NCI-H510A (cell line): Measurements from ENCODE around the gene LITAFD.
"Not testable (repeated sequence)": the region's sequence is repeated elsewhere in the genome, so short reads cannot be mapped to it uniquely, and the experiment has no call there.

Source experiments
- DNase-seq: peaks from one replicate; lab custom pipeline; 2025; lab: John Stamatoyannopoulos, UW

Gene LITAFD

DNA sequence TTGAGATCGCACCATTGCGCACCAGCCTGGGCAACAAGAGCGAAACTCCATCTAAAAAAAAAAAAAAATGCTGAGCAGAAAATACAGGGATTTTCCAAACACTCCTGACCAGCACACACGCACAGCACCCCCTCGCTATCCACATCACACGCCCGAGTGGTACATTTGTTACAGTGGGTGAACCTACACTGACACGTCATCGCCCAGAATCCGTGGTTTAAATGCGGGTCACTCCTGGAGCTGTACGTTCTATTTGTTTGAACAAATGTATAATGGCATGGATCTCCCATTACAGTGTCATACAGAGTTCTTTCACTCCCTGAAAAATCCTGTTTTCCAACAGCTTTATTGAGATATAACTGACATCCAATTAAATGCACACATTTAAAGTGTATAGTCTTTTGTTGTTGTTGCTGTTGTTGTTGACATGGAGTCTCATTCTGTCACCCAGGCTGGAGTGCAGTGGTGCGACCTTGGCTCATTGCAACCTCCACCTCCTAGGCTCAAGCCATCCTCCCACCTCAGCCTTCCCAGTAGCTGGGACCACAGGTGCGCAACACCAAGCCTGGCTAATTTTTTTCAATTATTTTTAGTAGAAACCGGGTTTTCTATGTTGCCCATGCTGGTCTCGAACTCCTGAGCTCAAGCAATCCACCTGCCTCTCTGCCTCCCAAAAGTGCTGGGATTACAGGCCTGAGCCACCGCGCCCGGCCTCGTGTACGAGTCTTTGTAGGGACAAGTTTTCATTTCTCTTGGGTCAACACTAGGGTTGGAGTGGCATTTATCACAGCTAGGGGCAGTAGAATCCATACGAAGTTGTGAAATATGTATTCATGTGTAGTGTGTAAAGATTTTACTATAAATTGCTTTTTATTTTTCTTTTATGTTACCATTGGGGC lies 8.9 kb upstream of the LITAFD start:
- DNase-seq = no peak

DNA sequence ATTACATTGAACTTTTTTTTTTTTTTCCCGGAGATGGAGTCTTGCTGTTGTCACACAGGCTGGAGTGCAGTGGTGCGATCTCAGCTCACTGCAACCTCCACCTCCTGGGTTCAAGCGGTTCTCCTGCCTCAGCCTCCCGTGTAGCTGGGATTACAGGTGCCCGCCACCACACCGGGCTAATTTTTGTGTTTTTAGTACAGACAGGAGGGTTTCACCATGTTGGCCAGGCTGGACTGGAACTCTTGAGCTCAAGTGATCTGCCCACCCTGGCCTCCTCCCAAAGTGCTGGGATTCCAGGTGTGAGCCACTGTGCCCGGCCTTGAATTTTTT lies 8.3 kb upstream of the LITAFD start:
- not testable (repeated sequence) for DNase-seq

DNA sequence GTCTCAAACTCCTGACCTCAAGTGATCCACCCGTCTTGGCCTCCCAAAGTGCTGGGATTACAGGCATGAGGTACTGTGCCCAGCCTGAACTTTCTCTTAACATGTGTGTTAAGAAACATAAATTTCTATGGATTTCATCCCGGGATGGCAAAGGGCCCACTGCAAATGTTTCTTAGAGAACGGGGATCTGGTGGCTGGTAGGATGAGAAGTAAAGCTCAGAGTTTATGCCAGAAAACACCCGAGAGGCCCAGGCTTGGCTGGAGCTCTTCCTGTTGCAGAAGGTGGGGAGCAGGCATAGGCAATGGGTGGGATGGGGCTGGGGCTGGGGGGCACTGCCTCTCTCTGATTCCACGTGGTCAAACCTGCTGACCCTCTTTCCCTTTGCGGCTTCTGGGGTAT lies 7.8 kb upstream of the LITAFD start:
- DNase-seq = no peak

DNA sequence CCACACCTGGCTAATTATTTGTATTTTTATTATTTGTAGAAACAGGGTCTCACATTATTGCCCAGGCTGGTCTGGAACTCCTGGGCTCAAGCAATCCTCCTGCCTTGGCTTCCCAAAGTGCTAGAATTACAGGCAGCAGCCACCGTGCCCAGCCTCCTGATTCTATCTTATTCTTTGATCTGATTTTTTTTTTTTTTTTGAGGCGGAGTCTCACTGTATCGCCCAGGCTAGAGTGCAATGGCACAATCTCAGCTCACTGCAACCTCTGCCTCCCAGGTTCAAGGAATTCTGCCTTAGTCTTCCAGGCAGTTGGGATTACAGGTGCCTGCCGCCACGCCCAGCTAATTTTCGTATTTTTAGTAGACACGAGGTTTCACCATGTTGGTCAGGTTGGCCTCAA lies 6.8 kb upstream of the LITAFD start:
- DNase-seq = not testable (repeated sequence)

DNA sequence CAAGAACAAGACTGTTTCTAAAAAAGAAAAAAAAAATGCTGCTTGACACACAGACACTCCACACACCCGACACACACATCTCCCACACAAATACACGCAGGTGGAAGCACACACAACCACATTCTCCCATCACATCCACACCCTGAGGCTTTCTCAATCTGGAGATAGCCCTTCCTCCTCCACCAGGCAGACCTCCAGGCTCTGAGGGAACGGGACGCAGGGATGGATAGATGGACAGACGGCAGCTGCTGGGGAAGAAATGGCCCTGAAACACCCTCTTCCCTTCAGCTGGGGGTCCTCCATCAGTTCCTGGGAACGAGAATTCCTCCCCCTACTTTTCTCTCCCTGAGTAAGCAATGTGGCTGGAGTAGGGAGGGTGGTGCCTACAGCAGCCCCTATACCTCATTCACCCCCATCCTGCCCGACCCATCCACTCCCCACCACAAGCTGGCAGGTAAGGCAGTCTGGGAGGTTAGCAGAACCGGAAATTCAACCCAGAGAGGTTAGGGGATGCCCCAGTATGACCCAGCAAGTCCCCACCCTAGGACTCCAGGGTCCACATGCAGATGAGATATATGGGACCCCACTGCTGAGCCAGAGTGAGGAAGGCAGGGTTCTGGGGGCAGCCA lies 4.1 kb upstream of the LITAFD start:
- DNase-seq = no peak

DNA sequence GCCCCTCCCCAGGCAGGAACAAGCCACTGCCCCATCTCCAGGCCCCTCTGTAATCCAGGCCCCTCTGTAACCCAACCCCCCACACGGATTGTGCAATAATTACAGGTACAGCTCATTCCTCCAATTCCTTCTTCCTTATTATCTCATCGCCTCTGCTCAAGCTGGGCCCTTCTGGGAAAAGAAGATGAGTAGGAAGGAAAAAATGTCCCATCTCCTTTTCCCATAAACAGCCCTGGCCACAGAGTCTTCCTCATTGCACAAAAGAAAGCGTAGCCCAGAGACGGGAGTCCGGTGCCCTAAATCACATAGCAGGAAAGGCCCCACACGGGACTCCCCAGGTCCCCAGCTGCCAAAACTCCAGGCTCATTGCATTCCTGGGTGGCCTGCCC lies 3.6 kb upstream of the LITAFD start:
- DNase-seq = no peak

DNA sequence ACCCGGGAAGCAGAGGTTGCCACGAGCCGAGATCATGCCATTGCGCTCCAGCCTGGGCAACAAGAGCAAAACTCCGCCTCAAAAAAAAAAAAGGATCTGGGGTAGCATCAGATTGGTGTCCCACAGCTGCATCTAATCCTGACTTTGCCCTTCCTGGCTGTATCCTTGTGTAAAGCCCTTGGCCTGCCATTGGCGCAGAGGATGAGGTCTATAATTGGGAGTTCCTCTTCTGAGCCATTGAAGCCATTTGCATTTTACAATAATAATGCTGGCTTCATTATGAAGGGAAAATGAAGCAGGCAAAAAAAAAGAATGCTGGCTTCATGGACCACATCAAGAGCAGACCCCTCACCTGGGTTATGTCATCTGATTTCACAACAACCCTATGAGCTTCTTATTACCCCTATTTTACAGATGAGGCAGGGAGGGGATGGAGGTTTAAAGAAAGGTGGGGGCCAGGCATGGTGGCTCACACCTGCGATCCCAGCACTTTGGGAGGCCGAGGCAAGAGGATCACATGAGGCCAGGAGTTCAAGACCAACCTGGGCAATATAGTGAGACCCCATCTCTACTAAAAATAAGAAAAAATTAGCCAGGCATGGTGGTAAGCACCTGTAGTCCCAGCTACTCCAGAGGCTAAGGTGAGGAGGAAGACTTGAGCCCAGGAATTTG lies 1.2 kb upstream of the LITAFD start:
- DNase-seq = no peak

DNA sequence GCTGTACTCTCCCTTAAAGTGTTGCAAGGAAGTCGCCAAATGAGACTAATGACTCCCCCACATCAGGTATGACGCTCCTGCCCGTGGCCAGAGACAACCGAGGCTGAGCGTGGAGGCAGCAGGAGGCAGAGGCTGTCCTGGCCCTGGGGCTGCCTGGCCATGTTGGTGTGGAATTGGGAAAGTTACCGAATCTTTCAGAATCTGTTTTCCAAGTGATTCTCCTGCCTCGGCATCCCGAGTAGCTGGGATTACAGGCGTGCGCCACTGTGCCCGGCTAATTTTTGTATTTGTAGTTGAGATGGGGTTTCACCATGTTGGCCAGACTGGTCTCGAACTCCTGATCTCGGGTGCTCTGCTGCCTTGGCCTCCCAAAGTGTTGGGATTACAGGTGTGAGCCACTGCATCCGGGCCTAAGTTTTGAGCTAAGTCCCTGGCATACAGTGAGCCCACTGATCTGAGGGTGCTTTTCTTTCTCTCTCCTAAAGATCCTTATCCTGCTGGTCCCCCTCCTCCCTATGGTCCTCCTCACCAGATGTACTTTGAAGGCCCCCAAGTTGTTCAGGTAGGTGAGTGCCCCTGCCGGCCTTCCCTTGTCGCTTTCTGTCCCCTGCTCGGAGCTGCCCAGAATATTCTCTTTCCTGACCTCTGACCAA lies 700 bp downstream of the LITAFD start:
- DNase-seq = no peak

DNA sequence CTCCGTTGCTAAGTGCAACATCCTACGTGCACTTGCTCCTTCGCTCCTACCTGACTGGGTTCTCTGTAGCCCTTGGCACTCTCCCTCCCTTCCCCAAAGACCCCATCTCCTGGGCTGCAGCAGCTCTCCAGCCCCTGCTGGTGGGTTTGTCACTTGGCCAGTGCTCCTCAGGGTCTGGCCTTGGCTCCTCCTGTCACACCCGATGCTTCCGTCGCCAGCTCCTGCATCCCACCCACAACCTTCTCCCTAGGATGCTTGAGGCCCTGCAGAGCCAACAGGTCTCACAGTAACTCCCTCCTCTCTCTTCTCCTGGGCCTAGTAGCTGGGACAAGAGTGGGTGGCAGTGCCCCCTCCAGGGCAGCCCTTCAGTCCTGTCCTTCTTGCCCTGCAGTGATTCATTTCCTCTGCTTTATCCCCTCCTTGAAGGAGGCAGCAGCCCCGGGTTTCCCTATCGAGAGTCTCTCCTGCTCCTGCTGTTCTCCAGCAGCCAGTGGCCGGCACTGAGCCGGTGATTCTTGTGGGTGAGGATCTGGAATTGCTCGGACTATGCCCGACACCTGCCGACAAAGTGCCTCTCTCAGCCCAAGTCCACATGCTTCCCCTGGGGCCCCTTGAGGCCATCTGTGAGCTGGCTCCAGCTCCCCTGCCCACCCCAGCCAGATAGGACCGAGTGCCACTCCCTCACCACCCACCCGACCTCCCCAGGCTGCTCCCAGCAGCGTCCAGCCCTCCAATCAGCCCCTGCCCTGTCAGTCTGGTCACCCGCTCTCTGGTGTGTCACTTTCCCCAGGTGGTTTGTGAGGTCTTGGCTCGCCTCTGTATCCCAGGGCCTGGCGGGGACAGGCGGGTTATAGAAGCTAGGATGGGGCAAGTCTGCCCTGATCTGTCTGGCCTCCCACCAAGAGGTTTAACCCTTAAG lies 3.8 kb downstream of the LITAFD start:
- DNase-seq = no peak

DNA sequence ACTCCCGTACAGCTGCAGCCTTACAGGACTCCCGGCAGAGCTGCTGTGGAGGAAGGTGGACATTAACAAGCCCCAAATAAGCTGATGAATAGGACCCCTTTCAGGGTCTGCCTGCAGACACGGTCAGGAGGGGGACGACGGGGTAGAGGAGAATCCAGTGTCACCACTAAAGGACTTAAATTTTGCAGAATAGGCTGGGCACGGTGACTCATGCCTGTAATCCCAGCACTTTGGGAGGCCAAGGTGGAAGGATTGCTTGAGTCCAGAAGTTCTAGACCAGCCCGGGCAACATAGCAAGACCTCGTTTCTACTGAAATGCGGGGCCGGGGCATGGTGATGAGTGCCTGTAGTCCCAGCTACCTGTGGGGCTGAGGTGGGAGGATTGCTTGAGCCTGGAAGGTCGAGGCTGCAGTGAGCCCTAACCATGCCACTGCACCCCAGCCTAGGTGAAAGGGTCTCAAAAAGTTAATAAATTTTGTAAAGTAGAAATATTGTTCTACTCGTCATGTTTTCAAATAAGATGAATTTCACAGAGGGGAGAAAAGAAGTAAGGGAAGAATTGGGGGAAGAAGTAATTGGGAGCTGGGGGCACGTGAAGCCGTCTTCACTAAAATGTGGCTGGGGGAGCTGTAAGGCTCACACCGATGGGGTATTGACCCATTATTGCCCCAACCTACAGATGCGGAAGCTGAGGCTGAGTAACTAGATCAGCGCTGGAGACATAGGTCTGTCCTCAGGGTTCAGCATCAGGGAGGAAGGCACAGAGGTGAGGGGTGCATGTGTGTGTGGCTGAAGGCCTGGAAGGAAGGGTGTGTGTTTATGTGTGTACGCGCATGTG lies 4.7 kb downstream of the LITAFD start:
- no peak for DNase-seq

DNA sequence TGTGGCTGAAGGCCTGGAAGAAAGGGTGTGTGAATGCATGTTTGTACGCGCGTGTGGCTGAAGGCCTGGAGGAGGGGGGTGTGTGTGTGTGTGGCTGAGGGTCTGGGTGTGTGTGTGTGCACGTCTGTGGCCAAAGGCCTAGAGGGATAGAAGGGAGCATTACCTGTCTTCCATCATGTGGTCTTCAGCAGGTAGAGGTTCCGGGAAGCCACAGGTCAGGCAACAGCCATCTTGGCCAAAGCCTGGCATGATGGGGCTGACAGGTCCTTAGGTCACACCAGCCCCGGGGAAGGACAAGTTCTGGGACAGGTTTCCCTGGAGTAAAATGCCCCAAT lies 5.2 kb downstream of the LITAFD start:
- DNase-seq = no peak

DNA sequence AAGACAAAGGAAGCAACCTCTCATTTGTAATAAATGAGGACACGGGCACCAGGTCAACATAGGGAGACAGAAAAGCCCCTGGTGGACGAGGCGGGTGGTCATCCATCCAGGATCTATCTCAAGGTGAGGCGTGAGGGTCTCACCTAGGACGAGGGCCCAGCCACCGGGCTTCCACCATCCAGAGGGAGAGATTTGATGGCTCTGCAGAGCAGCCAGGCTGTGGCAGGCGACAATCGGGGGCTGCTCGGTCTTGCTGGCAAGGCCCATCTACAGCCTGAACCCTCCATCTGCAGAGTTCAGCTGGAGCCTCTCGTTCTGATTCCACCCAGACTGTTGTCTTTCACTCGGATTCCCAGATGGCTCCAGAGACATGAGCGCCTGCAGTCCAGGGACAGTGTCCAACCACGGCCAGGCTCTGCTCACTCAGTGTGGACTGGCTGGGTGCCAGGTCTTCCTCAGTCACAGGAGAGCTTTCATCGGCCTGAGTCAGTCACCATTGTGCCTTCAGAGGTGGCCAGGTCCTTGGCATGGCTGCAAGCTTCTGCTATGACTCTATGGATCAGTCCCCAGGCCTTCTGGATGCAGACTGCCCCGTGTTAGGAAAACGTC lies 5.9 kb downstream of the LITAFD start:
- DNase-seq = no peak

DNA sequence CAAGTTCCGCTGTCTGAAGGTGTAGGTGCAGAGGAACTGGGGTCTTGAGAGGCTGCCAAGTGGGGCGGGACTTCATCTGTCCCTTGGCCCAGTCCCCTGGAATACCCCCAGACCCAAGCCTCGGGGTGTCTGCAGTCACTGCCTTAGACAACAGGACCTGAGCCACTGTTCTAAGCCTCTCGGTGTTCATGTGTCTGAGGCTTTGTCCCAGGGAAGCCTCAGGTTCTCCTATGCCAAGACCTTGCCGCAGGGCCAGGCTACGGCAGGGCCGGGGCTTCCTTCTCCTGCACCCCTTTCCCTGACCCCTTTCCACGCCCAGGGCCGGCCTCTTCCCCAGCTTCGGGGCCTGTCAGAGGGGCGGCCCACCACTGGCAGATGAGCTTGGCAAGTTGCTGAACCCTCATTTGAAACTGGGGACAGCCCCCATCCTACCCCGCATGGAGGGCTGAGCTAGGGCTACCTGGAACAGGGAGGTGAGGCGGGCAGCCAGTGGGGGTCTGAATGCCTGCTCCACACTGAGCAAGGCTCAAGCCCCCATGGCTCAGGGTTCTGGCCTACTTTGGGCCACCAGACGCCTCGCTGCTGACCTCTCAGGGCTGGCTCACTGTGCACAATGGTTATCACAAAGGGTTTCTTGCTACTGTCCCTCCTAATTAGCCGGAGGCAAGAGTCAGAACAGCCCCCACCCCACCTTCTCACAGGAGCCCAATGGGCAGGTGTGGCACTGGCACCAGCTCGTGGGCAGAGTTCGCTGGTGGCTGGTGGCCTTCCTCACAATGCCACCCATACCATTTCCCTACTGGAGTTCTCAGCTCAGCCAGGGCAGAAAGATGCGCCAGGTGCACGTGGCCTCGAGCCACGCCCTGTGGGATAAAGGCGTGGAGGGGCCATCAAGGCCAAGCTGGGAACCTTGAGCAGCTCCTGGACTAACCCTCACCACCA lies 7.1 kb downstream of the LITAFD start:
- DNase-seq = no peak

DNA sequence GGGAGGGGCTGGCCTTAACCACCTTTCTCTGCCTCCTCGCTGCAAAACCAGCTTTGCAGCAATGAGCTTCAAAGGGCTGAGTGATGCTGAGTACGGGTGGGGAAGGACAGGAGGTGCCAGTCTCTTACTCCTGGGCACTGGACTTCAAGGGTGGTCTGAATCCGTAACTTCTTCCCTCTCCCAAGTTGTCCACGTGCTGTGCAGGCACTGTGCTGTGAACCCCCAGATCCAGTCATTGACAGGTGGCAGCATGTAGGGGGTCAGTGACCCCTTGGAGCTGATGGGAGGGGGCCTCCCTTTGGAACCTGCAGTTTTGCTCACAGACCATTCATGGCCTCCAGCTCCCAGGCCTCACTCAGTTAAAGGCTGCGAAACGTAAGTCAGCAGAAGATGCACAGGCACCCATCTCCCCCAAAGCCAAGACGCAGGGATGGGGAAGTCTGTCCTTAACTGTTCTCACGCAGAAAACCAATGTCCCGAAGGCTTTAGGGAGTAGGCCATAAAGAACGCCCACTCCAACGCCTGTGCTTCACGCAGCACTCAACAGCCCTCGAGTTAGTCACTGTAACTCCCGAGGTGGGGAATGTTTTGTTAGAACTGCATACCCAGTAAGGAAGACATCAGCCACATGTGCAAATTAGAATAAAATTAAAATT lies 7.9 kb downstream of the LITAFD start:
- DNase-seq = no peak

DNA sequence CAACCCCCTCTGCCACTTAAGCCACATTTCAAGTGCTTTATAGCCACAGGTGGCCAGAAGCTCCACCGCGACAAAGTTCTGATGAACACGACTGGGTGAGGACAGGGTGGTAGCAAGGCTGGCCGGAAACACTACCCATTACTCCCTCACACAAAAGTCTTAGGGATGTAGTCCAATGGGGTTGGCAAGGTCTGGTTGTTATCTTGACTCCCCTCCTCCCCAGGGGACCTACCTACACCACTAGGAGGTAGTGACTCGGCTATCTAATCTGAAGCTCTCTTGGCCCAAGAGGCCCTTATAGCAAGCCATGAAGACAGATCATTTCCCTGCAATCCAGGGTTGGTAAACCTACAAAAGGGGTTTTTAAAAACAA lies 8.4 kb downstream of the LITAFD start:
- no peak for DNase-seq

DNA sequence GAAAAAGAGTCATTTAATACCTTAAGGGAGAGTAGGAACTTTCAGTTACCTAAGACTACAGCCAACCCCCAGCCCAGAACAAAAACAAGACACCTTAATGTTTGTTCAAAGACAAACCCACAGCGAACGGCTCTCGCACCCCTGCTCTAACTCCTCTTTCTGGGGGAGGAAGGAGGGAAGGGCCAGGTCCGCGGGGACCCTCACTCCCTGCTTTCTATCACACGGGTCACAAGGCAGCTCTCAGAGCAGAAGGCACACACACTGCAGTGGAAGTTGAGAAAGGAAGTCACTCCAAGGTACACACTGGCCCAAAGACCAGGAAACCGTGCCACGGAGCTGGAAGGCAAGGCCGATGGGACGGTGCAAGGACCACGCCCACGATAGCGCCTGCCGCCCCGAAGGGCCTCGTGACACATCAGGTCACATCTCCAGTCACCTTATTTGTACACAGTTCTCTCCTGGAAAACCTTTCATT lies 10.0 kb downstream of the LITAFD start:
- no peak for DNase-seq

DNA sequence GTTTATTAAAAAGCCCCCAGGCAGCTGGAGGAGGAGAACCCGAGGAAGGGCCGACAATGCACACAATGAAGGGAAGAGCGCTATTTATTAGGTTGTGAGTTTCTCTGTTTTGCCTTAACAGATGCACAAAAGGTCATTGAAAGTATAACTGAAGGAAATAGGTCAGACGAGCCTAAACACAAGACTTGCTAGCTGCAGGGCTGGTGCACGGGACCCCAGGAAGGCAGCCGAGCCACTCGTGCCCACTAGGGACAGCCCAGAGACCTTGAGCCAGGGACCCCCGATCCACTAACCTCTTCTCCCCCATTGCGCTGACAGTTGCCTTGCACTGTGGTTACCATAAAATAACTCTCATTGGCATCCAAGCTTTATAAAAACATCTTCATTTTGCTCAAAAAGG lies 11.3 kb downstream of the LITAFD start:
- DNase-seq = no peak

DNA sequence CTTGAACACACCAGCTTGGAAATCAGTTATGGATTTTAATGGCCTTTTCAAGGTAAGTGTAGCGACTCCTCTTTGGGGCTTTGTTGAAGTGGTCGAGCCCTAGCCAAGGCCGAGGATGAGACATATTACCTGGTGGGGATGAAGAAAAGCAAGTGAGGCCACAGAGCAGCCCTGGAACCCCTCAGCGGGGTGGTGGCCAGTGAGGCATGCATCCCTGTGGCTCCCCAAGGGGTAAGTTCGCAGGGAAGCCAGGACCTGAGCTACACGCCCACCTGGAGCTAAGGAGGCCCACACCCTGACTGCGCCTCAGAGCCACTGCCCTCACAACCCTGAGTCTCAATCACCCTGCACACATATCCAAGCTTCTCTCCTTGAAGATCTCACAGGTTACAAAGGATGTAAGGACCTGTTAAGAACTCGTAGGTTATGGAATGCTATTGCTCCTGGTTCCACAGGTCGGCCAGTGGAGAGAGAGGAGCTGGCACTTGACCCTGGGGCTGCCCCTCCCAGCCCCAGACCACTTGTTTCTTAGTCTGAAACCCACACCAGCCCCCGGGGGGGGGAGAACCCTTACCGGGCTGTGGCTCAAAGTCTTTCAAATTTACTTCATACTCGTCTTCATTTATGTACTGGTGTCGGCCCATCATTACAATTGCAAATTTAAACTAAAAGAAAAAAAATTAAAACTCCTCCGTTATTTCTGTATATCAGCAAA lies 12.0 kb downstream of the LITAFD start:
- no peak for DNase-seq
